Cardiac septum (tissue), 1 donor: ENCODE data around the gene TPPP. TPM values are rescaled to one million over a fixed set of nuclear protein-coding genes. Genes with fewer than 3 reads are reported as not detected.
"Not testable (repeated sequence)": the region's sequence is repeated elsewhere in the genome, so short reads cannot be mapped to it uniquely, and the experiment has no call there.

Source experiments
- DNase-seq: peaks from one replicate; pipeline ENCODE4 v3.0.0-alpha.2; 2020; ENCODE audit warnings: low spot score
- intact Hi-C: fragments of 100-400 bp; cut with DNase I; formaldehyde crosslinking; loops from one replicate; pipeline ENCODE4 v1.14.0; 2022
- total RNA-seq: library from RNA; stranded (reverse); fragmentation: NEBNext Ultra II Directional; extraction: Animal tissue kit (Norgen Biotek cat#: 25700); gene quantifications from one replicate; pipeline ENCODE4 v1.2.1, GENCODE V29; 2021
- donor health status: DM: no; HTN: no; CAD: no.

Gene TPPP
- total RNA-seq, 1 donor from 2014 or later = 7.3 TPM

- DNase-seq = peak; percentile 55
- intact Hi-C loops = not testable (repeated sequence)
These were observed 3.0 kb upstream of the TPPP start for GRCh38 chr5:696191-696590.

GRCh38 chr5:695475-695874 lies 2.3 kb upstream of the TPPP start:
- intact Hi-C loops = not testable (repeated sequence)
- DNase-seq = peak; percentile 49

GRCh38 chr5:694042-694431 lies 885 bp upstream of the TPPP start:
- DNase-seq = peak; percentile 75
- intact Hi-C loops = not testable (repeated sequence)

GRCh38 chr5:692529-693041 lies 567 bp downstream of the TPPP start:
- DNase-seq = peak; percentile 77
- intact Hi-C loops = not testable (repeated sequence)

DNA sequence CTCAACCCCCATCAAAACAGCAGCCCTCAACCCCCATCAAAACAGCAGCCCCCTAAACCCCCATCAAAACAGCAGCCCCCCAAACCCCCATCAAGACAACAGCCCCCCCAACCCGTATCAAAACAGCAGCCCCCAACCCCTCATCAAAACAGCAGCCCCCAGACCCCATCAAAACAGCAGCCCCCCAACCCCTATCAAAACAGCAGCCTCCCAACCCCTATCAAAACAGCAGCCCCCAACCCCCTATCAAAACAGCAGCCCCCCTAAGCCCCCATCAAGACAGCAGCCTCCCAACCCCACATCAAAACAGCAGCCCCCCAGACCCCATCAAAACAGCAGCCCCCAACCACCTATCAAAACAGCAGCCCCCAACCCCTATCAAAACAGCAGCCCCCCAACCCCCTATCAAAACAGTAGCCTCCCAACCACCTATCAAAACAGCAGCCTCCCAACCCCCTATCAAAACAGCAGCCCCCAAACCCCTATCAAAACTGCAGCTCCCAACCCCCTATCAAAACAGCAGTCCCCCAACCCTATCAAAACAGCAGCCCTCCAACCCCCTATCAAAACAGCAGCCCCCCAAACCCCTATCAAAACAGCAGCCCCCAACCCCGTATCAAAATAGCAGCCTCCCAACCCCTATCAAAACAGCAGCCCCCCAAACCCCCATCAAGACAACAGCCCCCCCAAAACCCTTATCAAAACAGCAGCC lies 1.2 kb downstream of the TPPP start:
- DNase-seq = no peak
- intact Hi-C loops = no loop called here

- intact Hi-C loops = not testable (repeated sequence)
- peak; percentile 68 for DNase-seq
These were observed 2.1 kb downstream of the TPPP start for GRCh38 chr5:691049-691448.

DNA sequence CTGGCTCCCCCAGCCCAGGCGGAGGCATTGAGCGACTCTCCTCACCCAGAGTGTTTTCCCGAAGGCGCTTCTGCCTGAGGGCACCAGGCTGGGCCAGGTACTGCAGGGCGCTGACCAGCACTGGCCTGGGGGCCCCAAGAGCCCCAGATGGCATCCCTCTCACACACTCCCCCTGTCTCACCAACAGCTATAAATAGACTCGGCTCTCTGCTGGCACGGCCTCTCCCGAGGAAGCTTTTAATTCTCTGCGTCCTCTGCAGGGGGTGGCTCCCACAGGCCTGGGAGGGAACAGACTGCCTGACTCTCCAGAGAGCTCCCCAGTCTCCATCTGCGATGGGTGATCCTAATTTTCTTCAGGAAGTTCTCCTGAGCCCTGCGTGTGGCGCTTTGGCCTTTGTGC lies 2.9 kb downstream of the TPPP start:
- DNase-seq, intact Hi-C loops: not testable (repeated sequence)

GRCh38 chr5:688348-689010 lies 4.7 kb downstream of the TPPP start:
- intact Hi-C loops = loop anchor here (10.0 kb wide), 1 partner anchor 86 kb away; no protein-coding TSS in a partner anchor
- DNase-seq = peak; percentile 62

DNA sequence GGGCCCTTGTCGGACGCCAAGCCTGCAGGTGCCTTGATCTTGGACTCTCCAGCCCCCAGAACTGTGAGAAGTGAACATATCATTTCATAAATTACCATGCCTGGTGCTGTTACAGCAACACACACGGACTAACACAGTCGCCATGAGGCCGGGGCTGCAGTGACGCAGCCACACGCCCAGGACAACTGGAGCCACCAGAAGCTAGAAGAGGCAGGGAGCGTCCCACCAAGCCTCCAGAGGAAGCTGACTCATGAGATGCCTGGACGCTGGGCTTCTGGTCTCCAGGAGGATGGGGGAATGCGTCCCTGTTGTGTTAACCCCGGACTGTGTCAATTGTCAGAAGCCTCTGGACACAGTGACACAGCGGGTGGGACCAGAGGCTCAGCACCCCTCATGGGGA lies 6.2 kb downstream of the TPPP start:
- DNase-seq = peak; percentile 53

DNA sequence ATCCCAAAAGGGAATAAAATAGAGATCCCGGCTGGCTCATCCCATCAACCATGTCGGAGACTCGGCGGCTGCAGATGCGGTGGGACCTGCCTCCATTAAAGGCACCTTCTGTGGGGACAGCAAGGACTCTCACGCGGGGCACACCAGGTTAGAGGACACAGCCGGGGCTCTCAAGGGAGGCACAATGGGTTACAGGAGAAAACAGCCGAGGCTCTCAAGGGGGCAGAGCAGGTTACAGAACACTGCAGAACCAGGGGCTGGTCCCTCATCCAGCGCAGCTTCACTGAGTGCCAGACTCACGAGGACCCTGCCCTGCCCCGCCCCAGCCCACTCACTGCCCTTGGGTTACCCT lies 7.0 kb downstream of the TPPP start:
- peak; percentile 73 for DNase-seq
- intact Hi-C loops = loop anchor here (10.0 kb wide), 1 partner anchor 89 kb away; no protein-coding TSS in a partner anchor

More for the DNA sequence above, 6.2 kb downstream of the TPPP start:
- intact Hi-C loops = loop anchor here (10.0 kb wide), 1 partner anchor 88 kb away; no protein-coding TSS in a partner anchor

GRCh38 chr5:685262-686171 lies 7.6 kb downstream of the TPPP start:
- peak; percentile 71 for DNase-seq
- intact Hi-C loops = loop anchor here (10.0 kb wide), 1 partner anchor 89 kb away; no protein-coding TSS in a partner anchor

DNA sequence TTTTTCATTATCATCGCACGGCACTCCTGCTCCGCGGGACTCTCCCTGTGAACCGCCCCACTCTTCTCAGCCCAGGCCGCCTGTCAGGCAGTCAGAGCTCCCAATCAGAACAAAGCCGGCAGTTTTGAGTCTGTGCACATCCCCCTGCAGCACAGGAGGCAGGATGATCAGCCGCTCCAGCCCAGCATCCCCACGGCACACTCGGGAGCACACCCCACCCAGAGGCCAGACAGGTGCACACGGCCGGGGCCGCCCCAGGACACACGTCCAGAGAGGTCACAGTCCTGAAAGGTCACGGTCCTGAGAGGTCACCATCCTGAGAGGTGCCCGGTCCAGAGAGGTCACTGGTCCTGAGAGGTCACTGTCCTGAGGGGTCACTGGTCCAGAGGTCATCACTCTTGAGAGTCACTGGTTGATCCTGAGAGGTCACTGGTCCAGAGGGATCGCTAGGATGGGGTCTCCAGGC lies 8.4 kb downstream of the TPPP start:
- intact Hi-C loops = loop anchor here (10.0 kb wide), 1 partner anchor 90 kb away; no protein-coding TSS in a partner anchor
- DNase-seq = peak; percentile 39

GRCh38 chr5:683551-684481 lies 9.3 kb downstream of the TPPP start:
- peak; percentile 74 for DNase-seq
- intact Hi-C loops = loop anchor here (10.0 kb wide), 1 partner anchor 91 kb away; no protein-coding TSS in a partner anchor

DNA sequence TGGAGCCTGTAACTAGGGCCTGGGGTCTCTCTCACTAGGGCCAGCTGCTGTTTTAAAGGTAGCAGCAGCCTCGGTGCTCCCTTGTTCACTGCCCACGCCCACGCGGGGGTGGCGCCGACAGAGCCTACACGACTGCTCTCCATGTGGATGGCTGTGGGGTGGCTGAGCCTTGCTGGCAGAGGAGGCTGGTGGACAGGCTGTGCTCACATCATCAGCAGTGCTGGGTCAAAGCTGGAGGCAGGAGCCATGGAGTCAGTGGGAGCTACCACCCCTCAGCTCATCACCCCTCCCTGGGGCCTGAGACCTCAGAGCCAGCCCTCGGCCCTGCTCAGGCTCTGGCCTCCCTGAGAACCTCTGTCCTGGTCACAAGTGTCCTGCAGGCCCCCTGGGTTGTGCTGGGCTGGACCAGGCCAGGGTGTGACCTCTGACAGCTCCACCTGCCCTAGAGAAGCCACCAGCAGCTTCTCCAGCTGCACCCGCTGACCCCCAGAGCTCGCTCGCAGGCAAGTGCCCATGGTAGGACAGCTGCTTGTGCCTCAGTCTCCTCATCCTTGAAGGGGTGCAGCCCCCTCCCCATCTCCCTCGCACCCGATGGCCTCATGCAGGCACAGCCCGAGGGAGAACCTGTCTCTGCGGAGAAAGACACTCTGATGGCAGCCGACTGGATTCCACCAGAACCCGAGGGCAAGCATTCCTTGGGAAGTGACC lies 10.3 kb downstream of the TPPP start:
- DNase-seq = peak; percentile 74
- intact Hi-C loops = loop anchor here (10.0 kb wide), 1 partner anchor 92 kb away; no protein-coding TSS in a partner anchor

DNA sequence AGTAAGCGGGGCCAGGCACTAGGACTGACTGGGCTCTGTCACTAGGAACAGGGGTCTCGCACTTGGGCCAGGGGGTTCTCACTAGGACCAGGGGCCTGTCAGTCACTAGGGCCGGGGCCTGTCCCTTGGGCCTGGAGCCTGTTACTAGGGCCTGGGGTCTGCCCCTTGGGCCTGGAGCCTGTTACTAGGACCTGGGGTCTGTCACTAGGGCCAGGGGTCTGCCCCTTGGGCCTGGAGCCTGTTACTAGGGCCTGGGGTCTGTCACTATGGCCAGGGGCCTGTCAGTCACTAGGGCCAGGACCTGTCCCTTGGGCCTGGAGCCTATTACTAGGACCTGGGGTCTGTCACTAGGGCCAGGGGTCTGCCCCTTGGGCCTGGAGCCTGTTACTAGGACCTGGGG lies 10.9 kb downstream of the TPPP start:
- peak; percentile 53 for DNase-seq

DNA sequence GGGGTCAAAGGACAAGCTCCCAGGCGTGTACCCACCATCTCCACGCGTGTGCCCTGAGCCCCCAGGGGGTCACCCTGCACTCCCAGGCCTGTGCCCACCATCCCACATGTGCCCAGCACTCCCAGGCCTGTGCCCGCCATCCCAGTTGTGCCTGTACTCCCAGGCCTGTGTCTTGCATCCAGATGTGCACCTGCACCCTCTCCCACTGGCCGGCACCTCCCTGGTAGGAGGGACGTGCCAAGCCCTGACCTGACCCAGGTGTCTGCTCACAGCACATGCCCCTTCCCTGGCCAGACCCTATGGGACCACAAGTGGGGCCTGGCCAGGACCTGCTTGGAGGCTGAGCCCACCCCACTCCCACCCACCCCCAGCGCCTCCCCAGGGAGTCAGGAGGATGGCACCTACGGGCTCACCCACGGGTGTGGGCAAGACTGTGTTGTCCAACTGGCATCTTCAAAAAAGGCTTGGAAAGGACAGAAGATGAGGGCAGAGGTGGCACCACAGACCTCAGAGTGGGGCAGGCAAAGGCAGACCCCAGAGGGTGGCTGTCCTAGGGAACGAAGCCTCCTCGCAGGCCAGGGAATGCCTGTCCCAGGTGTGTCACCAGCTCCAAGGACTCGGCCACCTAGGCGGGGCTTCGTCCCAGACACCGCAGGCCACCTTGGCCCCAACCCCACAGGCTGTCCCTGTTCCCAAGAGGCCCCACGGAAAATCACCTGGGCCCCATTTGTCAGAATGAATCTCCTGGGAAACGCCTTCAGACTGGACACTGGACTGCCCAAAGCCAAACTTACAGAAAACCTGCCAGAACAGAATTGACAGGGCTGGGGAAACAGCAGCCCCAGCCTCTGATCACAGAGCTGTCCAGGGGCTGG lies 11.6 kb downstream of the TPPP start:
- peak; percentile 61 for DNase-seq
- intact Hi-C loops = loop anchor here (10.0 kb wide), 1 partner anchor 93 kb away; no protein-coding TSS in a partner anchor

More for the DNA sequence above, 10.9 kb downstream of the TPPP start:
- intact Hi-C loops = loop anchor here (10.0 kb wide), 1 partner anchor 93 kb away; no protein-coding TSS in a partner anchor
